Keratinocyte (primary cell): ENCODE data around the gene MROH2A. TPM values are rescaled to one million over a fixed set of nuclear protein-coding genes. Genes with fewer than 3 reads are reported as not detected.

Experiments
- DNase-seq: peaks from one replicate; pipeline ENCODE4 v3.0.0-alpha.2; 2011; ENCODE audit warnings: low read depth, missing footprints, low spot score
- FAIRE-seq: peaks from 2 replicates; lab custom pipeline; 2011; peaks lifted over from hg19 to GRCh38; lab: Jason Lieb, UNC
- H2AFZ ChIP-seq: 2 replicates; pipeline ENCODE4 v1.6.0; 2012; ENCODE audit warnings: low read length, control low read depth, inconsistent platforms; ENCODE audit not compliant: control insufficient read depth
- H3K27ac ChIP-seq: 2 replicates; pipeline ENCODE4 v1.5.1; 2011; ENCODE audit warnings: low read length; ENCODE audit not compliant: control insufficient read depth, insufficient read depth
- H3K27me3 ChIP-seq: 3 replicates; pipeline ENCODE4 v1.6.0; 2011; ENCODE audit warnings: low read length; ENCODE audit not compliant: control insufficient read depth, insufficient read depth; ENCODE audit errors: extremely low read depth
- H3K36me3 ChIP-seq, 2 experiments: 2 replicates in 1 of 2; 3 replicates in 1 of 2; pipeline ENCODE4 v1.5.1; 2011; ENCODE audit warnings: low read length in 2 of 2, mild to moderate bottlenecking in 1 of 2; ENCODE audit not compliant: control insufficient read depth in 2 of 2, insufficient read depth in 2 of 2; ENCODE audit errors: extremely low read depth in 1 of 2
- H3K4me1 ChIP-seq: 3 replicates; pipeline ENCODE4 v1.5.1; 2011; ENCODE audit warnings: low read length; ENCODE audit not compliant: control insufficient read depth, insufficient read depth; ENCODE audit errors: extremely low read depth
- H3K4me2 ChIP-seq: 3 replicates; pipeline ENCODE4 v1.6.0; 2011; ENCODE audit warnings: low read depth, low read length; ENCODE audit not compliant: control insufficient read depth, insufficient read depth; ENCODE audit errors: extremely low read depth
- H3K4me3 ChIP-seq, 3 experiments: fragments of 200-600 bp in 1 of 3; sonication (generic) in 1 of 3; 2 replicates in 2 of 3; 3 replicates in 1 of 3; pipeline ENCODE4 v1.5.1; 2011 to 2016; ENCODE audit warnings: low read length in 3 of 3, mild to moderate bottlenecking in 3 of 3, control low read depth in 2 of 3, inconsistent platforms in 1 of 3, low read depth in 1 of 3, mixed read lengths in 1 of 3, mixed run types in 1 of 3, moderate library complexity in 1 of 3; ENCODE audit not compliant: control insufficient read depth in 2 of 3, insufficient read depth in 2 of 3; ENCODE audit errors: extremely low read depth in 1 of 3
- H3K79me2 ChIP-seq: 2 replicates; pipeline ENCODE4 v1.6.0; 2012; ENCODE audit warnings: low read length; ENCODE audit not compliant: control insufficient read depth, insufficient read depth
- H3K9ac ChIP-seq: 3 replicates; pipeline ENCODE4 v1.6.0; 2011; ENCODE audit warnings: low read length; ENCODE audit not compliant: control insufficient read depth, insufficient read depth; ENCODE audit errors: extremely low read depth
- H3K9me1 ChIP-seq: 3 replicates; pipeline ENCODE4 v1.6.0; 2011; ENCODE audit warnings: low read length; ENCODE audit not compliant: control insufficient read depth, insufficient read depth; ENCODE audit errors: extremely low read depth
- H3K9me3 ChIP-seq: 2 replicates; pipeline ENCODE4 v1.5.1; 2012; ENCODE audit warnings: low read depth, low read length; ENCODE audit not compliant: control insufficient read depth
- H4K20me1 ChIP-seq: 3 replicates; pipeline ENCODE4 v1.6.0; 2011; ENCODE audit warnings: low read length; ENCODE audit not compliant: control insufficient read depth, insufficient read depth; ENCODE audit errors: extremely low read depth
- CTCF ChIP-seq, 3 experiments: IDR thresholded peaks in 1 of 3; conservative IDR thresholded peaks in 1 of 3; optimal IDR thresholded peaks in 1 of 3; 2 replicates in 2 of 3; 3 replicates in 1 of 3; pipeline versions ENCODE3 to v1.5.1; 2011; ENCODE audit warnings: low read length in 3 of 3, mild to moderate bottlenecking in 3 of 3, moderate library complexity in 2 of 3, control low read depth in 1 of 3, inconsistent platforms in 1 of 3; ENCODE audit not compliant: insufficient read depth in 2 of 3; ENCODE audit errors: extremely low read depth in 1 of 3
- EZH2 ChIP-seq: IDR thresholded peaks from one replicate; pipeline ENCODE4 v1.6.1; 2012; ENCODE audit warnings: inconsistent platforms, mild to moderate bottlenecking, low read length, moderate library complexity
- dilution Hi-C: fragments of 300-500 bp; cut with MboI; formaldehyde crosslinking; loops from one replicate; pipeline ENCODE4 v1.7.0; 2020; ENCODE audit warnings: low sequenced_read_pairs; ENCODE audit not compliant: extremely low pct_ligation_motif_present
- polyA plus RNA-seq, 5 experiments: library from polyadenylated mRNA; depleted of rRNA in 3 of 5; stranded (reverse) in 3 of 5; stranded (forward) in 1 of 5; unstranded in 1 of 5; fragments of >200 nt; gene quantifications; 1 replicate in 1 of 5; 2 replicates in 3 of 5; 3 replicates in 1 of 5; pipeline versions ENCODE4 v1.2.1 to v1.2.3, GENCODE V29; 2011 to 2012; ENCODE audit warnings: missing spikeins in 2 of 5, low read depth in 1 of 5, low replicate concordance in 1 of 5

The MROH2A gene
- polyA plus RNA-seq, 1 donor (not counting 4 experiments of a cell fraction or from before 2014, with no cell fraction given), result 0.33 TPM

GRCh38 chr2:233841183-233841582, 63.1 kb downstream of the MROH2A start:
- DNase-seq, result no peak
- peaks cover 6% of the 10 kb centered on the region for H4K20me1 ChIP-seq
- no peak for TF ChIP-seq EZH2
- TF ChIP-seq CTCF (optimal IDR thresholded peaks at IDR 0.05 in 1 of 3, IDR thresholded peaks at IDR 0.05 in 1 of 3, conservative IDR thresholded peaks at IDR 0.05 in 1 of 3; ENCODE audit: extremely low read depth in 1 of 3, insufficient read depth in 2 of 3, low read length in 3 of 3), result no peak
- H3K27me3 ChIP-seq, result no peaks in the 10 kb centered on the region
- no peaks in the 10 kb centered on the region for H3K9me1 ChIP-seq
- no peaks in the 10 kb centered on the region for H3K4me1 ChIP-seq
- H2AFZ ChIP-seq, result no peak overlapping the region
- peaks cover 67% of the 10 kb centered on the region for H3K79me2 ChIP-seq
- no peak overlapping the region for H3K27ac ChIP-seq
- no peak for FAIRE-seq
- no peak overlapping the region for H3K4me2 ChIP-seq
- dilution Hi-C loops, result no loop called here
- no peaks in the 10 kb centered on the region for H3K9me3 ChIP-seq
- no peak overlapping the region for H3K4me3 ChIP-seq
- H3K36me3 ChIP-seq, result peaks cover 0 to 69% of the 10 kb centered on the region in 2 experiments
- H3K9ac ChIP-seq, result no peak overlapping the region

GRCh38 chr2:233844064-233844807, 66.1 kb downstream of the MROH2A start:
- dilution Hi-C loops, result no loop called here
- Histone ChIP-seq H4K20me1 (peaks cover 6% of the 10 kb centered on the region), H3K4me2 (no peak overlapping the region), H3K27me3 (no peaks in the 10 kb centered on the region), H3K9me3 (no peaks in the 10 kb centered on the region), H3K4me3 (no peak overlapping the region), H3K9ac (no peak overlapping the region), H3K4me1 (no peaks in the 10 kb centered on the region), H3K36me3 (peaks cover 0 to 74% of the 10 kb centered on the region in 2 experiments), H2AFZ (no peak overlapping the region), H3K79me2 (peaks cover 69% of the 10 kb centered on the region), H3K27ac (no peak overlapping the region), H3K9me1 (no peaks in the 10 kb centered on the region)
- no peak for TF ChIP-seq EZH2
- DNase-seq (no peak), FAIRE-seq (no peak)
